GM18873 (cell line): ENCODE data around the gene RFTN1.

Experiments
- ATAC-seq: cut with Tn5 transposase; IDR thresholded peaks from one replicate; pipeline ENCODE4 v1.9.1; 2021; ENCODE audit warnings: mild to moderate bottlenecking, moderate library complexity, moderate number of reproducible peaks; ENCODE audit not compliant: unreplicated experiment, low FRiP score

RFTN1 gene

GRCh38 chr3:16417945-16418739, 95.4 kb downstream of the RFTN1 start:
- no peak for ATAC-seq

- ATAC-seq: no peak
Measured at GRCh38 chr3:16415911-16416476, 97.5 kb downstream of the RFTN1 start.

- ATAC-seq: no peak
Measured at GRCh38 chr3:16413321-16413720, 100.2 kb downstream of the RFTN1 start.

DNA sequence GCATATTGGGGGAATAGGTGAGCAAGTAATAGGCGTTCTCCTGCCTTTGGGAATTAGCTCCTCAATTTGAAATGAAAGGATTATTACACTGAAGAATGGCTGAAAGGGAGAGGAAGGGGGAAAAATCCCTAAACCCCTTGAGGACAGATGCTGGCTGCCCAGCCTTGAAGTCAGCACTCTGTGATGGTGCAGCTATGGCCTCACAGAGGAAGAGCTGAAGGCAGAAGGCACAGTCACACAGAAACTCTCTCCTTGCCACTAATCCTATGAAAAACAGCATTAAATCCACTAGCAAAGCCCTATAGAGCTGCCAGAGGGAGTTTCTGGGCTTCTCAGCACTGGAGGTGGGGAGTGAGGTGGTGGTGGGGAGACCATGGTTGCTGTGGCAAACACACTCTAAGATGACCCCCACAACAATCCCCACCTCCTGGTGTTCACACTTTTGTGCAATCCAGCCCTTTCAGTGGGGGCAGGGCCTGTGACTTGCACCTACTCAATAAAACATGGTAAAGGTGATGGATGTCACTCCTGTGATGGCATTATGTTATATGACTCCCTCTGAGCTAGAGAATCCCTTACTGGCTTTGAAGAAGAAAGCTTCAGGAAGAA, 101.2 kb downstream of the RFTN1 start:
- ATAC-seq: no peak

- ATAC-seq: no peak
Measured at GRCh38 chr3:16411441-16411840, 102.1 kb downstream of the RFTN1 start.

- no peak for ATAC-seq
Measured at GRCh38 chr3:16410659-16411058, 102.8 kb downstream of the RFTN1 start.

- ATAC-seq: no peak
Measured at GRCh38 chr3:16409032-16409431, 104.5 kb downstream of the RFTN1 start.

DNA sequence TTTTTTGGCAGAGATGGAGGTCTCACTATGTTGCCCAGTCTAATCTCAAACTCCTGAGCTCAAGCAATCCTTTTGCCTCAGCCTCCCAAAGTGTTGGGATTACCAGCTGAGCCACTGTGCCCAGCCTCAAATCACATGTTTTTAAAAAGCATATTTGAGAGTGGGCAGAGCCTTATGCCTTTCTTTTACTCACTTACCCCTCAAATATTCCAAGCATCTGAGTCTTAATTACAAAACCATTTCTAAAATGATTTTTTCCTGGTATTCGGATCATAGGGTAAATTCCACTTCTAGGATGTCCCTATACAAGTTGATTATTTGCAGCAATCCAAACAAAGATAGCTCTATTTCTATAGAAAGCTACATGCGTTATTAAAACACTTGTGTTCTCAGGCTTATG, 106.1 kb downstream of the RFTN1 start:
- ATAC-seq: no peak

DNA sequence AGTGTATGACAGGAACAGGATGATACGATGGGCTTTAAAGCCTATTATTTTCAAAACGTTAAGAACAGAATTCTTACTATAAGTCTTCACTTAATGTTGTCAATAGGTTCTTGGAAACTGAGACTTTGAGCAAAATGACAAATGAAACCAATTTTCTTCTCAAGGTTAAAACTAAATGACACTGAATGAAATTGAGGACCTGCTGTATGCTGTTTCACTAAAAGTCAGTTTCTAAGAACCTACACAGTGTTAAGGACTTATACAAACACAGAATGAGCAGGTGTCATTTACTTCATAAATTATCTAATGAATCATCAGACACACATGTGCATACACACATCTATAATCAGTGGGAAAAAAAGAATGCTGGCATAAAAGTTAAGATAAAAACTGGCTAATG, 106.9 kb downstream of the RFTN1 start:
- ATAC-seq: no peak

GRCh38 chr3:16406166-16406565, 107.3 kb downstream of the RFTN1 start:
- ATAC-seq: no peak

- no peak for ATAC-seq
Measured at GRCh38 chr3:16404349-16404895, 109.1 kb downstream of the RFTN1 start.

- ATAC-seq: no peak
Measured at GRCh38 chr3:16402451-16402850, 111.0 kb downstream of the RFTN1 start.

- ATAC-seq: no peak
Measured at GRCh38 chr3:16401273-16401672, 112.2 kb downstream of the RFTN1 start.

DNA sequence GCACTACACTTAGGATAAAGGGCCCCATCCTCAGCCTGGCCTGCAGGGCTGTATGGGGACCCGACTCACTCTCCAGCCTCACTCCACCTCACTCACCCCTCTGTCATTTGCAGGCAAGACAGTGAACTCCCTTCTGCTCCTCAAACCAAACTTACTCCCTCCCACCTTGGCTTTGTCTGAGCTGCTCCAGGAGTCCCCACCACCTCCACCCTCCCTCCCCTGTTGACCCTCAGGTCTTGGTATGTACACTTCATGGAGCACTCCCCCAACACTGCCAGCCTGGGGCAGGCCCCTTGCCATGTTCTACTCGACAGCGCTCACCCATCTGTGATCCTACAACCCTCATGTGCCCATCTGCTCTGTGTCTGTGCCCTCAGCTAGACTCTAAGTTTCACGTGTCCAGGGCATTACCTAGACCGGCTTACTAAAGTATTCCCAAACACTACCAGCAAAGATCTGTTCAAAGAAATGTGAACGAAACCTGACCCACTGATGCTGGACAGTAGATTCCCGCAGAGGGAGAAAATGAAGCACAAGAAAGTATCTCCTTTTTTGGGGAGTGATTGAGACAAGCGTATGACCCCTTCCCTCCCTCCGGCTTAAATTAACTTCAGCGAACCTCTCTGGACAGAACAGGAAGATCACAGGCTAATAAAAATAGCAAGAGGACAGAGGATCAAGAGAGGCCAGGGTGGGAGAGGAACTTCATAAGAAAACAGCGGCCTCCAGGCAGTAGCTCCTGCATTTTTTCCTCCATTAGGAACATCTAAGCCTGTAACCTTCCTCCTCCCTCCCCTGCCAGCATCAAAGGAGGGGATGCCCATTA, 113.2 kb downstream of the RFTN1 start:
- no peak for ATAC-seq

GRCh38 chr3:16399473-16399872, 114.0 kb downstream of the RFTN1 start:
- no peak for ATAC-seq

GRCh38 chr3:16398648-16399047, 114.9 kb downstream of the RFTN1 start:
- ATAC-seq: no peak

DNA sequence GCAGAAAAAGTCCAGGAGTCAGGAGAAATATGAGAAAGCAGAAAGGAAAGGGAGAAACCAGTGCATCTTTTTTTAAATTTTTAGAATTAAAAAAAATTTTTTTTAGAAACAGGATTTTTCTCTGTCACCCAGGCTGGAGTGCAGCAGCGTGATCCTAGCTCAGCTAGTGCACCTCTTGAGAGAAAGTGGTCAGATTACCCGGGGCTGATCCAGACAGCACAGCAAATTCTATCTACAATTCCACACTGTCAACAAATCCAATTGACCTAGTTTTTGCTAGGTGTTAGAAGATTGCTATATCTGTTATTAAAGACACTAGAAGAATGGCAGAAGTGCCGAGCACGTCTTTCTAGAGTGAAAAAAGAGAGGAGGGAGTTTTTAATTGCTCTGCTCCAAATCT, 117.3 kb downstream of the RFTN1 start:
- ATAC-seq: no peak

- no peak for ATAC-seq
Measured at GRCh38 chr3:16395212-16395611, 118.3 kb downstream of the RFTN1 start.

- no peak for ATAC-seq
Measured at GRCh38 chr3:16394639-16395038, 118.9 kb downstream of the RFTN1 start.

- ATAC-seq: no peak
Measured at GRCh38 chr3:16392717-16393116, 120.8 kb downstream of the RFTN1 start.

DNA sequence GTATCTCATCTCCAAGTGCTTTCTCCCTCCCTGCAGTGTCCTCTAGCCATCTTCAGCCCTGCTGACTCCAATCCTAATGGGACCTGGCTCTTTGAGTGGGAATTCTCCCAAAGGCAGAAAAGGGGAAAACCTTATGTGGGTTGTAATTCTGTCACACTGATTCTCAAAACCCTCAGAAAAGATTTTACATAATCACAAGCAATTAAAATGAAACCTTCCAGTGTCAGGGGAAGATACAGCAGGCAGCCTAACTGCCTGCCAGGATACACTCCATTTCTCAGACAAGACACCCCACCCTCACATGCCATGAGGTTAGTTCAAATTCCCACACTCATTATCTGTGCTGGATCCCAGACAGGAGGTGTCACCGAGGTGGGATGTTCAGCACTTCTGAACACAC, 121.4 kb downstream of the RFTN1 start:
- ATAC-seq: no peak
